SU-DHL-6 (cell line): ENCODE results near the gene EIF1AX.

Experiments
- CTCF ChIP-seq: fragments of 200-600 bp; sonication (generic); IDR thresholded peaks from one replicate; pipeline ENCODE4 v1.5.1; 2017; ENCODE audit warnings: antibody characterized with exemption, mild to moderate bottlenecking, low read length, moderate library complexity; ENCODE audit not compliant: insufficient read depth, poor library complexity, severe bottlenecking
- EZH2phosphoT487 ChIP-seq: fragments of 200-600 bp; sonication (generic), shearing (Covaris generic); conservative IDR thresholded peaks from 2 replicates; pipeline ENCODE4 v1.6.1; 2018; ENCODE audit warnings: mild to moderate bottlenecking, antibody characterized with exemption, low read length, moderate library complexity, mixed read lengths

- no peak for TF ChIP-seq CTCF
- TF ChIP-seq EZH2phosphoT487, result no peak
Measured at GRCh38 chrX:20159797-20160385, 18.3 kb upstream of the EIF1AX start.
